Psoas muscle (tissue), 8 donors: ENCODE data around the gene CARTPT. TPM values are rescaled to one million over a fixed set of nuclear protein-coding genes. Genes with fewer than 3 reads are reported as not detected.
A peak's percentile ranks its signal among the peaks of the same experiment; 100 is the strongest.

Source experiments
- ATAC-seq, 4 donors: fragments of 200-7000 bp; cut with Tn5 transposase; one replicate each; pipeline ENCODE4 v1.9.1; 2020; ENCODE audit warnings: moderate library complexity in 3 of 4, mild to moderate bottlenecking in 2 of 4
- DNase-seq, 2 donors: peaks; one replicate each; pipeline ENCODE4 v3.0.0-alpha.2; 2020
- H3K27ac ChIP-seq: fragments of 200-600 bp; one replicate; pipeline ENCODE4 v1.8.0; 2022
- H3K27me3 ChIP-seq, 3 donors: fragments of 200-600 bp in 1 of 3; one replicate each; pipeline versions ENCODE4 v1.6.1 to v1.8.0; 2013 to 2022; ENCODE audit warnings: low read length in 2 of 3, mild to moderate bottlenecking in 2 of 3, moderate library complexity in 1 of 3; ENCODE audit not compliant: insufficient read depth in 3 of 3
- H3K36me3 ChIP-seq, 2 donors: fragments of 200-600 bp in 1 of 2; one replicate each; pipeline versions ENCODE4 v1.6.1 to v1.8.0; 2013 to 2022; ENCODE audit warnings: low read depth in 1 of 2, mild to moderate bottlenecking in 1 of 2, moderate library complexity in 1 of 2; ENCODE audit not compliant: insufficient read depth in 1 of 2
- H3K4me1 ChIP-seq: fragments of 200-600 bp; one replicate; pipeline ENCODE4 v1.8.0; 2022
- H3K4me3 ChIP-seq: fragments of 200-600 bp; one replicate; pipeline ENCODE4 v1.8.0; 2022; ENCODE audit warnings: mild to moderate bottlenecking
- H3K9me3 ChIP-seq: fragments of 200-600 bp; one replicate; pipeline ENCODE4 v1.8.0; 2022
- WGBS, 3 donors: extraction: QIAGEN DNeasy Blood & Tissue Kit; methylation state at CpG; one replicate each; pipeline versions ENCODE4 v1.1.6 to v1.1.7; 2013; 5-methylcytosine and 5-hydroxymethylcytosine counted together
- intact Hi-C, 2 donors: fragments of 100-400 bp; cut with DNase I; formaldehyde crosslinking; loops; one replicate each; pipeline versions ENCODE4 v1.11.0 to v1.14.2; 2022
- polyA plus RNA-seq, 3 donors: library from polyadenylated mRNA; stranded (reverse); fragments of 200-250 nt; gene quantifications; one replicate each; pipeline ENCODE4 v1.2.3, GENCODE V29; 2013
- total RNA-seq, 4 donors: library from RNA; stranded (reverse); fragmentation: NEBNext Ultra II Directional in 2 of 4; extraction: Animal tissue kit (Norgen Biotek cat#: 25700) in 2 of 4; gene quantifications; one replicate each; pipeline versions ENCODE4 v1.2.1 to v1.2.4, GENCODE V29; 2021 to 2023
- TF ChIP-seq, protein P1 (sequence below): fragments of 200-600 bp; IDR thresholded peaks from one replicate; pipeline ENCODE4 v1.8.0; 2022; ENCODE audit warnings: antibody characterized with exemption
- donor health status: healthy with polysubstance abuse.
- donor health status: DM: no; HTN: no; CAD: no; lungs with moderate emphysema.
- donor health status: Bipolar disorder and iron deficiency.
- donor health status: healthy.
- donor health status: DM: yes; HTN: yes; CAD: no.
- donor health status: DM: no; HTN: no; CAD: no.
- donor health status: DM: no; HTN: no; CAD: no.
- donor health status: DM: yes; HTN: yes; CAD: no.

CARTPT gene
- total and polyA plus RNA-seq, 7 donors, result not detected

DNA sequence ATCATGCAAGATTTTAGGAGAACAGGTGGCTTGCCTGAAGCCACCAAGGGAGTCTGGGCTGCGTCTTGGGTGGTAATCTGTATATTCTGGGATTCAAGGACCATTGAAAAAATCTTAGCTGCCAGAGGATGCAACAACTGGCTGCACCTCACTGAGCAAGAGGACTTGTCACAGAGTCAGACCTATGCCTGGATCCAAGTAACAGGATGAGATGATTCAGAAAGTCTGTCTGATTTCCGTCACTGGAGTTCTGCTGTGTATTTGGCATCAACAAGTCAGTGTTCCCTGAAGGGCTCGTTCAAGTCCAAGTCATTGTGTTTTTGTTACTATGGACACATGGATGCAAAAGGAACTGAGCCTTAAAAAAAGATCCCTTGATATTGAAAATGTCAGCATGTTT, 37.8 kb upstream of the CARTPT start:
- ATAC-seq, result peak in 1 of 4 donors; percentile 27
- TF ChIP-seq, protein P1, sequence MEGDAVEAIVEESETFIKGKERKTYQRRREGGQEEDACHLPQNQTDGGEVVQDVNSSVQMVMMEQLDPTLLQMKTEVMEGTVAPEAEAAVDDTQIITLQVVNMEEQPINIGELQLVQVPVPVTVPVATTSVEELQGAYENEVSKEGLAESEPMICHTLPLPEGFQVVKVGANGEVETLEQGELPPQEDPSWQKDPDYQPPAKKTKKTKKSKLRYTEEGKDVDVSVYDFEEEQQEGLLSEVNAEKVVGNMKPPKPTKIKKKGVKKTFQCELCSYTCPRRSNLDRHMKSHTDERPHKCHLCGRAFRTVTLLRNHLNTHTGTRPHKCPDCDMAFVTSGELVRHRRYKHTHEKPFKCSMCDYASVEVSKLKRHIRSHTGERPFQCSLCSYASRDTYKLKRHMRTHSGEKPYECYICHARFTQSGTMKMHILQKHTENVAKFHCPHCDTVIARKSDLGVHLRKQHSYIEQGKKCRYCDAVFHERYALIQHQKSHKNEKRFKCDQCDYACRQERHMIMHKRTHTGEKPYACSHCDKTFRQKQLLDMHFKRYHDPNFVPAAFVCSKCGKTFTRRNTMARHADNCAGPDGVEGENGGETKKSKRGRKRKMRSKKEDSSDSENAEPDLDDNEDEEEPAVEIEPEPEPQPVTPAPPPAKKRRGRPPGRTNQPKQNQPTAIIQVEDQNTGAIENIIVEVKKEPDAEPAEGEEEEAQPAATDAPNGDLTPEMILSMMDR, result no peak
- DNase-seq, result no peak
- intact Hi-C loops, result no loop called here
- Histone ChIP-seq H3K4me1 (no peaks in the 10 kb centered on the region), H3K36me3 (no peaks in the 10 kb centered on the region), H3K27me3 (peaks cover 0 to 4% (median 2%) of the 10 kb centered on the region in 3 donors), H3K27ac (no peak overlapping the region), H3K9me3 (no peaks in the 10 kb centered on the region), H3K4me3 (no peak overlapping the region)
- 31 to 34% (median 32%) methylated on average over 3 of the region's 3 CpGs for WGBS, 3 donors

DNA sequence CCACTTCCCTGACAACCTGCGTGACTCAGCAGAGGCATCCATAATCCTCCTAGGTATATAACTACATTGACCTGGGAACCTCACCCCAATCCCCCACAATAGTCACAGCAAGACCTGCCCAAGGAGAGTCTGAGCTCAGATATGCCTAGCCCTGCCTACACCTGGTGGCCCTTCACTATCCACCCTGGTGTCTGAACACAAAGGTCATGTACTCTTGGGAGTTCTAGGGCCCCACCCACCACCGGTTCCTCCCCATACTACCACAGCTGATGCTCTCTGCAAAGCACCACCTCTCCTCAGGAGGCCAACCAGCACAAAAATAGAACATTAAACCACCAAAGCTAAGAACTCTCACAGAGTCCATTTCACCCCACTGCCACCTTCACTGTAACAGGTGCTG, 34.8 kb upstream of the CARTPT start:
- H3K9me3 ChIP-seq, result no peaks in the 10 kb centered on the region
- no peak overlapping the region for H3K4me3 ChIP-seq
- no peak overlapping the region for H3K27ac ChIP-seq
- DNase-seq (no peak), ATAC-seq (no peak)
- H3K27me3 ChIP-seq, result peaks cover 0 to 4% (median 2%) of the 10 kb centered on the region in 3 donors
- TF ChIP-seq, protein P1, result no peak
- no peaks in the 10 kb centered on the region for H3K36me3 ChIP-seq
- intact Hi-C loops, result no loop called here
- WGBS, 3 donors, result 82 to 97% (median 89%) methylated on average over 2 of the region's 2 CpGs
- H3K4me1 ChIP-seq, result no peaks in the 10 kb centered on the region

- Histone ChIP-seq H3K9me3 (no peaks in the 10 kb centered on the region), H3K36me3 (no peaks in the 10 kb centered on the region), H3K27me3 (peaks cover 0 to 14% (median 0%) of the 10 kb centered on the region in 3 donors), H3K4me1 (no peaks in the 10 kb centered on the region), H3K27ac (no peak overlapping the region), H3K4me3 (no peak overlapping the region)
- WGBS, 3 donors, result 12 to 19% (median 14%) methylated on average over 7 of the region's 7 CpGs
- intact Hi-C loops, result no loop called here
- TF ChIP-seq, protein P1, result no peak
- no peak for DNase-seq
- no peak for ATAC-seq
Observed at GRCh38 chr5:71693828-71694427, 25.1 kb upstream of the CARTPT start.

DNA sequence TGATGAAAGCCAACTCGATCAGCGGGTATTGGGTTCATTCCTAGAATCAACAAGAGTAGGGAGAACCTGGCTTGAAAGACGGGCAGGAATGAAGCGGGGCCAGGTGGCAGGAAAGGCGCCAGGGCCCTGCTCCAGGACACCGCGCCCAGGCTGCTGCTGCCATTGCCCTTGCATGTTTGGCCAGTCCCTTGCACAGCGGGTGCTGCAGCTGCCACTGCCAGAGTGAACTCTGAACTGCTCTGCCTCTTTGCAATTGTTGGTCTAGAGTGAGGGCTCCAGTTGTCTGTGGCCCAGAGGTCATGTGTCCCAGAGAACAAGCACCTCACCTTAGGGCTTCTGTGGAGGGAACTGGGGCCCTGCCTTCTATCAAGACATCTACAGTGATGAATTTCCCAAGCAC, 24.0 kb upstream of the CARTPT start:
- intact Hi-C loops, result no loop called here
- Histone ChIP-seq H3K36me3 (no peaks in the 10 kb centered on the region), H3K4me1 (no peaks in the 10 kb centered on the region), H3K27ac (no peak overlapping the region), H3K9me3 (no peaks in the 10 kb centered on the region), H3K27me3 (peaks cover 0 to 14% (median 0%) of the 10 kb centered on the region in 3 donors), H3K4me3 (no peak overlapping the region)
- no peak for DNase-seq
- 69 to 82% (median 69%) methylated on average over 8 of the region's 8 CpGs for WGBS, 3 donors
- TF ChIP-seq, protein P1, result no peak
- ATAC-seq, result no peak

DNA sequence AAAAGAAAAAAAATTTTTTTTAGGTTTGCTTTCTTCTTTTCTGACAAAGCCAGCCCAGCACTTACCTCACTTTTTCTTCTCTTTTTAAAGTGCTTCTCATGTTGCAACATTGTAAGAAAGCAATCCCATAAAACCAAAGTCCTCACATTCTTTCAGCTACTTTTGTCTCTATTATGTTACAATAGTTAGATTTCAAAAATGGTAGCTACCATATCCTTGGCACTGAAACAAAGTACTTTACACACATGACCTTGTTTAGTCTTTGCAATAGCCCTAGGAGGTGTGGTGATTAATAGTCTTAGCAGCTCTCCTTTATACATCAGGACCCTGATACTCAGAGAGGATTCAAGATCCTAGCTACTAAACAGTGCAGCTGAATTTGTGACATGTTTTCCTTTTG, 23.5 kb upstream of the CARTPT start:
- ATAC-seq, result no peak
- intact Hi-C loops, result no loop called here
- no peaks in the 10 kb centered on the region for H3K4me1 ChIP-seq
- no peak for DNase-seq
- peaks cover 0 to 14% (median 0%) of the 10 kb centered on the region in 3 donors for H3K27me3 ChIP-seq
- H3K4me3 ChIP-seq, result no peak overlapping the region
- TF ChIP-seq, protein P1, result no peak
- H3K27ac ChIP-seq, result no peak overlapping the region
- no peaks in the 10 kb centered on the region for H3K9me3 ChIP-seq
- no peaks in the 10 kb centered on the region for H3K36me3 ChIP-seq
